IMR-90 (cell line): ENCODE data around the gene FGGY. TPM values are rescaled to one million over a fixed set of nuclear protein-coding genes. Genes with fewer than 3 reads are reported as not detected.

Source experiments
- ATAC-seq: fragments of 200-7000 bp; cut with Tn5 transposase; 2 replicates; pipeline ENCODE4 v1.9.1; 2020; ENCODE audit warnings: low read depth, mild to moderate bottlenecking, moderate library complexity
- BruUV-seq: library from RNA; stranded (reverse); fragments of 400-500 nt; replicated peaks from 2 replicates; lab custom pipeline; 2021; lab: Mats Ljungman, UMichigan
- CTCF ChIA-PET: fragments of 300-600 bp; formaldehyde crosslinking; extraction: SDS; loops from one replicate; lab custom pipeline; 2021; ENCODE audit warnings: antibody characterized with exemption; lab: Yijun Ruan, JAX
- POLR2A ChIA-PET: fragments of 300-600 bp; sonication (Branson Sonifier 250); formaldehyde crosslinking; loops from one replicate; lab custom pipeline; 2022; ENCODE audit warnings: antibody characterized with exemption; ENCODE audit not compliant: unreplicated experiment; lab: Charles Lee
- DNase-seq: peaks from one replicate; pipeline ENCODE4 v3.0.0; 2013
- H2AFZ ChIP-seq: replicated peaks from 2 replicates; pipeline ENCODE3; 2013; ENCODE audit warnings: low read length, mild to moderate bottlenecking; ENCODE audit not compliant: poor library complexity
- H2AK5ac ChIP-seq: 2 replicates; pipeline ENCODE4 v1.6.1; 2013; ENCODE audit warnings: low read depth, low read length, inconsistent platforms
- H2AK9ac ChIP-seq: replicated peaks from 2 replicates; pipeline ENCODE3; 2013; ENCODE audit warnings: mild to moderate bottlenecking, low read depth, low read length, moderate library complexity; ENCODE audit not compliant: poor library complexity
- H2BK120ac ChIP-seq: 2 replicates; pipeline ENCODE4 v1.6.1; 2013; ENCODE audit warnings: low read depth, low read length, inconsistent platforms
- H2BK15ac ChIP-seq: 3 replicates; pipeline ENCODE4 v1.6.1; 2013; ENCODE audit warnings: low read depth, low read length, inconsistent platforms
- H2BK20ac ChIP-seq: 2 replicates; pipeline ENCODE4 v1.6.1; 2013; ENCODE audit warnings: low read depth, mild to moderate bottlenecking, inconsistent platforms, low read length, moderate library complexity
- H2BK5ac ChIP-seq: 2 replicates; pipeline ENCODE4 v1.6.1; 2013; ENCODE audit warnings: mild to moderate bottlenecking, low read depth, low read length, inconsistent platforms; ENCODE audit not compliant: poor library complexity, severe bottlenecking
- H3K14ac ChIP-seq: replicated peaks from 2 replicates; pipeline ENCODE4 v1.6.1; 2013; ENCODE audit warnings: low read depth, low read length, inconsistent platforms
- H3K18ac ChIP-seq: 2 replicates; pipeline ENCODE4 v1.6.1; 2013; ENCODE audit warnings: low read depth, low read length, control low read depth
- H3K23ac ChIP-seq: 2 replicates; pipeline ENCODE4 v1.6.1; 2013; ENCODE audit warnings: low read depth, low read length, inconsistent platforms
- H3K27ac ChIP-seq: 2 replicates; pipeline ENCODE4 v1.5.1; 2013; ENCODE audit warnings: mild to moderate bottlenecking, control low read depth, low read length; ENCODE audit not compliant: insufficient read depth
- H3K27me3 ChIP-seq: 2 replicates; pipeline ENCODE4 v1.6.1; 2013; ENCODE audit warnings: low read length; ENCODE audit not compliant: control insufficient read depth, insufficient read depth
- H3K36me3 ChIP-seq: 2 replicates; pipeline ENCODE4 v1.6.1; 2013; ENCODE audit warnings: low read length, mixed read lengths; ENCODE audit not compliant: control insufficient read depth, insufficient read depth
- H3K4ac ChIP-seq: 2 replicates; pipeline ENCODE4 v1.6.1; 2013; ENCODE audit warnings: low read depth, low read length, inconsistent platforms
- H3K4me1 ChIP-seq: 2 replicates; pipeline ENCODE4 v1.6.1; 2013; ENCODE audit warnings: low read length, mixed read lengths; ENCODE audit not compliant: control insufficient read depth, insufficient read depth
- H3K4me2 ChIP-seq: 2 replicates; pipeline ENCODE4 v1.6.1; 2013; ENCODE audit warnings: low read depth, mild to moderate bottlenecking, control low read depth, low read length, moderate library complexity
- H3K4me3 ChIP-seq: 2 replicates; pipeline ENCODE4 v1.5.1; 2013; ENCODE audit warnings: low read depth, mild to moderate bottlenecking, control low read depth, low read length, moderate library complexity; ENCODE audit not compliant: insufficient read depth
- H3K56ac ChIP-seq: 2 replicates; pipeline ENCODE4 v1.6.1; 2013; ENCODE audit warnings: low read length, inconsistent platforms; ENCODE audit not compliant: insufficient read depth; ENCODE audit errors: extremely low read depth
- H3K79me1 ChIP-seq, 2 experiments: 2 replicates each; pipeline ENCODE4 v1.6.1; 2013; ENCODE audit warnings: low read length in 2 of 2, inconsistent platforms in 1 of 2, low read depth in 1 of 2
- H3K9ac ChIP-seq: 2 replicates; pipeline ENCODE4 v1.6.1; 2013; ENCODE audit warnings: low read depth, low read length, control low read depth
- H3K9me1 ChIP-seq: 2 replicates; pipeline ENCODE4 v1.6.1; 2013; ENCODE audit warnings: low read length, inconsistent platforms; ENCODE audit not compliant: insufficient read depth
- H3K9me3 ChIP-seq: 2 replicates; pipeline ENCODE4 v1.6.1; 2013; ENCODE audit warnings: low read length; ENCODE audit not compliant: control insufficient read depth, insufficient read depth
- H4K20me1 ChIP-seq: 2 replicates; pipeline ENCODE4 v1.6.1; 2013; ENCODE audit warnings: low read length, inconsistent platforms; ENCODE audit not compliant: insufficient read depth
- H4K5ac ChIP-seq: 2 replicates; pipeline ENCODE4 v1.6.1; 2013; ENCODE audit warnings: mild to moderate bottlenecking, low read depth, low read length, control low read depth
- H4K8ac ChIP-seq, 2 experiments: 2 replicates each; pipeline ENCODE4 v1.6.1; 2013; ENCODE audit warnings: low read depth in 2 of 2, low read length in 2 of 2, control low read depth in 1 of 2, inconsistent platforms in 1 of 2
- H4K91ac ChIP-seq: 2 replicates; pipeline ENCODE4 v1.6.1; 2013; ENCODE audit warnings: low read depth, low read length, inconsistent platforms; ENCODE audit not compliant: insufficient read depth
- MXI1 ChIP-seq: IDR thresholded peaks from 2 replicates; pipeline ENCODE4 v1.6.1; 2012; ENCODE audit warnings: low read depth, mild to moderate bottlenecking, low read length, moderate library complexity, borderline replicate concordance
- RFX5 ChIP-seq: IDR thresholded peaks from 2 replicates; pipeline ENCODE4 v1.8.0; 2012; ENCODE audit warnings: low read depth, mild to moderate bottlenecking, low read length, moderate library complexity
- WGBS, 2 experiments: methylation state at CpG; one replicate each; pipeline versions ENCODE4 v1.1.5 to v1.1.7; 2013; ENCODE audit warnings: missing lambda C conversion rate in 2 of 2; ENCODE audit not compliant: insufficient read length in 1 of 2; ENCODE audit errors: extremely low coverage in 2 of 2; 5-methylcytosine and 5-hydroxymethylcytosine counted together
- dilution Hi-C: fragments of 300-500 bp; cut with HindIII; formaldehyde crosslinking; loops from one replicate; pipeline ENCODE4 v1.14.3; 2018; ENCODE audit warnings: low sequenced_read_pairs; ENCODE audit not compliant: unreplicated experiment
- in situ Hi-C: fragments of 300-500 bp; cut with MboI; formaldehyde crosslinking; loops from 3 replicates; pipeline ENCODE4 v1.14.3; 2019; ENCODE audit warnings: low sequenced_read_pairs, inconsistent platforms, mixed read lengths
- intact Hi-C: fragments of 100-400 bp; cut with micrococcal nuclease; formaldehyde crosslinking; loops from 2 replicates; pipeline ENCODE4 v1.10.0; 2022
- polyA plus RNA-seq, 3 experiments: library from polyadenylated mRNA; depleted of rRNA; stranded (reverse); fragments of >200 nt; gene quantifications; 2 replicates each; pipeline ENCODE4 v1.2.3, GENCODE V29; 2012; ENCODE audit warnings: low replicate concordance in 1 of 3
- total RNA-seq: library from RNA; depleted of rRNA; stranded (reverse); fragments of >200 nt; gene quantifications from 2 replicates; pipeline ENCODE4 v1.2.3, GENCODE V29; 2012

The FGGY gene
- total and polyA plus RNA-seq, 2 of the 4 experiments (the other 2 are of a cell fraction): 5.6 to 14.0 TPM

GRCh38 chr1:59549066-59549837 lies 252.4 kb downstream of the FGGY start:
- no peak overlapping the region for H2AK9ac ChIP-seq
- no peaks in the 10 kb centered on the region for H3K79me1 ChIP-seq
- in situ Hi-C loops: no loop called here
- no peak overlapping the region for H3K18ac ChIP-seq
- H3K14ac ChIP-seq: no peak overlapping the region
- H3K36me3 ChIP-seq: no peaks in the 10 kb centered on the region
- H3K4me3 ChIP-seq: no peak overlapping the region
- no peak for DNase-seq
- no peak overlapping the region for H3K4me2 ChIP-seq
- H3K23ac ChIP-seq: no peak overlapping the region
- no peak overlapping the region for H4K8ac ChIP-seq
- H3K56ac ChIP-seq: no peak overlapping the region
- H3K27ac ChIP-seq: no peak overlapping the region
- H4K91ac ChIP-seq: no peak overlapping the region
- no peak overlapping the region for H4K5ac ChIP-seq
- H3K4ac ChIP-seq: no peak overlapping the region
- BruUV-seq: no TSS peak
- no CpG with 5 or more reads among the region's 5 CpGs for WGBS, 2 experiments
- ChIA-PET POLR2A (no interaction called here), CTCF (no interaction called here)
- dilution Hi-C loops: no loop called here
- no peaks in the 10 kb centered on the region for H4K20me1 ChIP-seq
- intact Hi-C loops: no loop called here
- ATAC-seq: no peak
- H2BK5ac ChIP-seq: no peak overlapping the region
- H3K9me1 ChIP-seq: no peaks in the 10 kb centered on the region; the same call in 1 of the 2 replicates
- no peaks in the 10 kb centered on the region for H3K27me3 ChIP-seq
- H2BK15ac ChIP-seq: no peak overlapping the region; the same call in 2 of the 3 replicates
- no peak overlapping the region for H2AK5ac ChIP-seq
- H3K4me1 ChIP-seq: peaks cover 10% of the 10 kb centered on the region
- no peak overlapping the region for H2BK20ac ChIP-seq
- H2BK120ac ChIP-seq: no peak overlapping the region
- H2AFZ ChIP-seq: no peak overlapping the region
- H3K9me3 ChIP-seq: no peaks in the 10 kb centered on the region
- TF ChIP-seq RFX5 (no peak), MXI1 (no peak)
- H3K9ac ChIP-seq: no peak overlapping the region
